H1 (cell line): ENCODE measurements around the gene ZFAND3. TPM values are rescaled to one million over a fixed set of nuclear protein-coding genes. Genes with fewer than 3 reads are reported as not detected.

Source experiments
- CTCF ChIA-PET: fragments of 300-600 bp; sonication (Branson Sonifier 250); formaldehyde crosslinking; loops from one replicate; lab custom pipeline; 2021; ENCODE audit not compliant: partially characterized antibody; lab: Charles Lee
- POLR2A ChIA-PET: fragments of 300-600 bp; sonication (Branson Sonifier 250); formaldehyde crosslinking; loops from one replicate; lab custom pipeline; 2021; ENCODE audit warnings: inconsistent platforms; ENCODE audit not compliant: partially characterized antibody; lab: Charles Lee
- DNase-seq, 2 experiments: peaks; one replicate each; pipeline versions ENCODE4 v3.0.0 to v3.0.0-alpha.2; 2010 to 2022; ENCODE audit warnings: low spot score in 2 of 2, low read depth in 1 of 2, mixed read lengths in 1 of 2
- FAIRE-seq: peaks from 2 replicates; lab custom pipeline; 2011; peaks lifted over from hg19 to GRCh38; lab: Jason Lieb, UNC
- H2AFZ ChIP-seq: 2 replicates; pipeline ENCODE4 v1.8.1; 2012; ENCODE audit warnings: low read length, inconsistent platforms
- H2AK5ac ChIP-seq: 2 replicates; pipeline ENCODE4 v1.6.1; 2013; ENCODE audit warnings: low read depth, low read length
- H2BK120ac ChIP-seq: replicated peaks from 2 replicates; pipeline ENCODE3; 2013; ENCODE audit warnings: low read depth, low read length, inconsistent platforms
- H2BK12ac ChIP-seq: 2 replicates; pipeline ENCODE4 v1.6.1; 2013; ENCODE audit warnings: low read depth, low read length
- H2BK15ac ChIP-seq: 2 replicates; pipeline ENCODE4 v1.6.1; 2013; ENCODE audit warnings: low read length
- H2BK20ac ChIP-seq: 2 replicates; pipeline ENCODE4 v1.6.1; 2013; ENCODE audit warnings: low read length
- H2BK5ac ChIP-seq: 2 replicates; pipeline ENCODE4 v1.6.1; 2013; ENCODE audit warnings: low read depth, low read length
- H3K14ac ChIP-seq: 2 replicates; pipeline ENCODE4 v1.6.1; 2013; ENCODE audit warnings: inconsistent platforms; ENCODE audit not compliant: insufficient read length
- H3K18ac ChIP-seq: 2 replicates; pipeline ENCODE4 v1.6.1; 2013; ENCODE audit warnings: low read length; ENCODE audit errors: extremely low read depth
- H3K23ac ChIP-seq: 2 replicates; pipeline ENCODE4 v1.6.1; 2013; ENCODE audit warnings: inconsistent platforms; ENCODE audit not compliant: insufficient read length
- H3K23me2 ChIP-seq: 2 replicates; pipeline ENCODE4 v1.6.1; 2013; ENCODE audit warnings: low read depth, low read length
- H3K27ac ChIP-seq: 2 replicates; pipeline ENCODE4 v1.6.1; 2011; ENCODE audit warnings: low read depth, low read length, inconsistent platforms
- H3K27me3 ChIP-seq, 4 experiments: replicated peaks in 1 of 4; 1 replicate in 1 of 4; 2 replicates in 3 of 4; pipeline versions ENCODE4 v1.6.1 to v1.8.1; 2011 to 2013; ENCODE audit warnings: low read length in 3 of 4, mild to moderate bottlenecking in 3 of 4, inconsistent platforms in 2 of 4, mixed read lengths in 2 of 4, moderate library complexity in 1 of 4; ENCODE audit not compliant: control insufficient read depth in 3 of 4, insufficient read depth in 3 of 4; ENCODE audit errors: extremely low read depth in 1 of 4
- H3K36me3 ChIP-seq, 4 experiments: 2 replicates each; pipeline versions ENCODE4 v1.6.1 to v1.8.1; 2011 to 2013; ENCODE audit warnings: mild to moderate bottlenecking in 4 of 4, low read length in 3 of 4, moderate library complexity in 2 of 4, control low read depth in 1 of 4, inconsistent platforms in 1 of 4; ENCODE audit not compliant: insufficient read depth in 4 of 4, control insufficient read depth in 2 of 4
- H3K4ac ChIP-seq: replicated peaks from 2 replicates; pipeline ENCODE3; 2013; ENCODE audit warnings: low read length, low read depth, mixed read lengths, inconsistent platforms; ENCODE audit not compliant: insufficient read length
- H3K4me1 ChIP-seq, 4 experiments: replicated peaks in 1 of 4; 1 replicate in 1 of 4; 2 replicates in 3 of 4; pipeline versions ENCODE4 v1.6.1 to v1.8.1; 2011 to 2013; ENCODE audit warnings: low read length in 3 of 4, inconsistent platforms in 2 of 4, mixed read lengths in 1 of 4; ENCODE audit not compliant: insufficient read depth in 4 of 4, control insufficient read depth in 3 of 4
- H3K4me2 ChIP-seq, 2 experiments: 2 replicates each; pipeline versions ENCODE4 v1.6.1 to v1.8.1; 2011 to 2013; ENCODE audit warnings: low read depth in 2 of 2, low read length in 2 of 2, control low read depth in 1 of 2, inconsistent platforms in 1 of 2, mild to moderate bottlenecking in 1 of 2; ENCODE audit not compliant: insufficient read depth in 1 of 2
- H3K4me3 ChIP-seq, 4 experiments: fragments of 200-600, 300-600 bp in 1 of 4; sonication (generic), shearing (Covaris generic), sonication (Bioruptor Twin) in 1 of 4; 2 replicates each; pipeline versions ENCODE4 v1.5.1 to v1.8.1; 2011 to 2016; ENCODE audit warnings: low read length in 4 of 4, low read depth in 3 of 4, control low read depth in 2 of 4, inconsistent platforms in 2 of 4, mild to moderate bottlenecking in 2 of 4, mixed read lengths in 1 of 4, moderate library complexity in 1 of 4; ENCODE audit not compliant: insufficient read depth in 2 of 4; ENCODE audit errors: extremely low read depth in 1 of 4
- H3K56ac ChIP-seq: replicated peaks from 2 replicates; pipeline ENCODE3; 2013; ENCODE audit warnings: low read depth, mild to moderate bottlenecking, mixed read lengths, low read length, inconsistent platforms; ENCODE audit not compliant: insufficient read length
- H3K79me1 ChIP-seq: 2 replicates; pipeline ENCODE4 v1.6.1; 2013; ENCODE audit warnings: low read depth, low read length, control low read depth
- H3K79me2 ChIP-seq, 2 experiments: 2 replicates each; pipeline versions ENCODE4 v1.6.1 to v1.8.1; 2012 to 2013; ENCODE audit warnings: low read length in 2 of 2, mild to moderate bottlenecking in 2 of 2, inconsistent platforms in 1 of 2; ENCODE audit not compliant: insufficient read depth in 2 of 2, control insufficient read depth in 1 of 2
- H3K9ac ChIP-seq, 4 experiments: replicated peaks in 1 of 4; 1 replicate in 1 of 4; 2 replicates in 3 of 4; pipeline versions ENCODE4 v1.6.1 to v1.8.1; 2011 to 2013; ENCODE audit warnings: low read depth in 3 of 4, low read length in 3 of 4, control low read depth in 2 of 4, mild to moderate bottlenecking in 2 of 4, moderate library complexity in 2 of 4, inconsistent platforms in 1 of 4; ENCODE audit errors: extremely low read depth in 1 of 4
- H3K9me3 ChIP-seq, 2 experiments: 2 replicates each; pipeline versions ENCODE4 v1.6.1 to v1.8.1; 2012 to 2013; ENCODE audit warnings: mild to moderate bottlenecking in 2 of 2, moderate library complexity in 2 of 2, control low read depth in 1 of 2, inconsistent platforms in 1 of 2, low read depth in 1 of 2, low read length in 1 of 2, mixed read lengths in 1 of 2; ENCODE audit not compliant: insufficient read depth in 2 of 2
- H4K20me1 ChIP-seq, 2 experiments: replicated peaks in 1 of 2; 2 replicates each; pipeline versions ENCODE3 to v1.8.1; 2011 to 2013; ENCODE audit warnings: inconsistent platforms in 2 of 2, low read length in 2 of 2, mild to moderate bottlenecking in 1 of 2; ENCODE audit not compliant: insufficient read depth in 2 of 2, control insufficient read depth in 1 of 2
- H4K5ac ChIP-seq: 2 replicates; pipeline ENCODE4 v1.6.1; 2013; ENCODE audit warnings: low read length, low read depth, mixed read lengths, inconsistent platforms; ENCODE audit not compliant: insufficient read length
- H4K8ac ChIP-seq: 2 replicates; pipeline ENCODE4 v1.8.0; 2013; ENCODE audit warnings: mild to moderate bottlenecking, moderate library complexity, low read length, inconsistent platforms; ENCODE audit not compliant: insufficient read depth; ENCODE audit errors: extremely low read depth
- H4K91ac ChIP-seq: replicated peaks from 2 replicates; pipeline ENCODE3; 2013; ENCODE audit warnings: low read length, mixed read lengths, inconsistent platforms; ENCODE audit not compliant: insufficient read length
- BRCA1 ChIP-seq: IDR thresholded peaks from 2 replicates; pipeline ENCODE4 v1.6.1; 2012; ENCODE audit warnings: low read depth, low read length, improper control_type of control experiment
- HDAC6 ChIP-seq: IDR thresholded peaks from one replicate; pipeline ENCODE4 v1.7.1; 2012; ENCODE audit warnings: low read depth, mild to moderate bottlenecking, inconsistent platforms, low read length, moderate library complexity
- KDM4A ChIP-seq: IDR thresholded peaks from one replicate; pipeline ENCODE4 v1.7.1; 2012; ENCODE audit warnings: low read depth, mild to moderate bottlenecking, moderate library complexity, low read length, inconsistent platforms; ENCODE audit not compliant: severe bottlenecking
- MAFK ChIP-seq: IDR thresholded peaks from 2 replicates; pipeline ENCODE4 v1.6.1; 2012; ENCODE audit warnings: low read depth, mild to moderate bottlenecking, improper control_type of control experiment, low read length
- RNF2 ChIP-seq: fragments of 200-900, 300-1000 bp; sonication (generic); IDR thresholded peaks from 2 replicates; pipeline ENCODE4 v1.7.1; 2016; ENCODE audit warnings: borderline replicate concordance, low read depth, mild to moderate bottlenecking, antibody characterized with exemption, low read length; ENCODE audit not compliant: poor library complexity, severe bottlenecking; ENCODE audit errors: missing control alignments
- SAP30 ChIP-seq: fragments of 300-600 bp; sonication (generic); IDR thresholded peaks from 2 replicates; pipeline ENCODE4 v1.7.1; 2012; ENCODE audit warnings: low read length, moderate library complexity, mild to moderate bottlenecking, inconsistent platforms; ENCODE audit not compliant: insufficient read depth, insufficient replicate concordance
- SIX5 ChIP-seq: IDR thresholded peaks from 2 replicates; pipeline ENCODE4 v1.6.1; 2011; ENCODE audit warnings: mild to moderate bottlenecking, low read depth, low read length
- SRF ChIP-seq: IDR thresholded peaks from 2 replicates; pipeline ENCODE4 v1.6.1; 2011; ENCODE audit warnings: mild to moderate bottlenecking, low read depth, low read length, moderate library complexity
- TAF1 ChIP-seq: IDR thresholded peaks from 2 replicates; pipeline ENCODE4 v1.6.1; 2011; ENCODE audit warnings: mild to moderate bottlenecking, low read depth, low read length
- TEAD4 ChIP-seq: IDR thresholded peaks from 2 replicates; pipeline ENCODE4 v1.6.1; 2012; ENCODE audit warnings: low read depth, low read length, inconsistent platforms, mixed read lengths
- YY1 ChIP-seq: IDR thresholded peaks from 2 replicates; pipeline ENCODE4 v1.6.1; 2011; ENCODE audit warnings: low read depth, mild to moderate bottlenecking, low read length
- WGBS, 2 experiments: shearing (Covaris generic) in 1 of 2; methylation state at CpG; one replicate each; pipeline versions ENCODE4 v1.1.6 to v1.1.7; 2013 to 2015; ENCODE audit warnings: low lambda C conversion rate in 2 of 2, mixed read lengths in 2 of 2, inconsistent platforms in 1 of 2, low coverage in 1 of 2, missing lambda C conversion rate in 1 of 2; ENCODE audit not compliant: insufficient replicate concordance in 2 of 2, insufficient coverage in 1 of 2, insufficient read length in 1 of 2; ENCODE audit errors: extremely low coverage in 1 of 2, missing lambda C conversion rate in 1 of 2; 5-methylcytosine and 5-hydroxymethylcytosine counted together
- polyA plus RNA-seq, 7 experiments: library from polyadenylated mRNA; depleted of rRNA in 3 of 7; stranded (reverse) in 5 of 7; unstranded in 2 of 7; fragments of >200 nt in 5 of 7; fragments of 200-250 nt in 2 of 7; gene quantifications; 1 replicate in 5 of 7; 2 replicates in 1 of 7; 4 replicates in 1 of 7; pipeline versions ENCODE4 v1.2.1 to v1.2.3, GENCODE V29; 2011 to 2013; ENCODE audit warnings: missing spikeins in 2 of 7, mixed read lengths in 2 of 7
- total RNA-seq: library from RNA; stranded (reverse); fragmentation: NEBNext Ultra II Directional; extraction: Animal tissue kit (Norgen Biotek cat#: 25700); gene quantifications from 2 replicates; pipeline ENCODE4 v1.2.1, GENCODE V29; 2021

Gene ZFAND3
- total and polyA plus RNA-seq, 2 of the 8 experiments (the other 6 are each of a cell fraction or from before 2014, with no cell fraction given) = 13.0 to 51.3 TPM

GRCh38 chr6:37971711-37972390 is 152.3 kb downstream of the ZFAND3 start:
- H3K56ac ChIP-seq = no peak overlapping the region
- H3K4ac ChIP-seq = no peak overlapping the region
- no peak overlapping the region for H2BK15ac ChIP-seq
- no peak overlapping the region for H2BK20ac ChIP-seq
- no peak overlapping the region for H4K91ac ChIP-seq
- POLR2A ChIA-PET = interaction anchor here (0.6 to 0.7 kb wide), 2 partner anchors 38 to 153 kb away, joined by 3 read pairs; no protein-coding TSS in a partner anchor
- H3K36me3 ChIP-seq = no peaks in the 10 kb centered on the region
- H3K4me1 ChIP-seq = no peaks in the 10 kb centered on the region
- no peak overlapping the region for H3K9ac ChIP-seq
- H4K5ac ChIP-seq = no peak overlapping the region
- 92% methylated on average over 4 of the region's 4 CpGs; no CpG with 5 or more reads in 1 of the 2 experiments for WGBS, 2 experiments
- no peak overlapping the region for H3K14ac ChIP-seq
- H3K9me3 ChIP-seq = peaks cover 6 to 15% of the 10 kb centered on the region in 2 experiments; a peak in 2 of 4 replicates
- no peak overlapping the region for H3K4me3 ChIP-seq
- H2AFZ ChIP-seq = no peak overlapping the region
- no peaks in the 10 kb centered on the region for H3K79me1 ChIP-seq
- H3K27me3 ChIP-seq = no peaks in the 10 kb centered on the region
- H4K20me1 ChIP-seq = peaks cover 0 to 1% of the 10 kb centered on the region in 2 experiments
- no peak overlapping the region for H2BK120ac ChIP-seq
- no peak for DNase-seq
- TF ChIP-seq KDM4A = no peak
- TF ChIP-seq SAP30 = no peak
- TF ChIP-seq HDAC6 = no peak
- TF ChIP-seq SRF = no peak
- no peak for TF ChIP-seq BRCA1
- TF ChIP-seq TAF1 = no peak
- no peak for TF ChIP-seq MAFK
- TF ChIP-seq SIX5 = no peak
- no peak for TF ChIP-seq RNF2
- no peak for TF ChIP-seq TEAD4
- TF ChIP-seq YY1 = no peak
- TF ChIP-seq, all 59 proteins: peak for 0
- no peak for FAIRE-seq
- Histone ChIP-seq H3K79me2 (peaks cover 0 to 46% of the 10 kb centered on the region in 2 experiments; a peak in 2 of 4 replicates), H2BK5ac (no peak overlapping the region), H3K4me2 (no peak overlapping the region), H3K23ac (no peak overlapping the region), H3K27ac (no peak overlapping the region), H3K18ac (no peak overlapping the region), H2BK12ac (no peak overlapping the region), H3K23me2 (no peaks in the 10 kb centered on the region), H2AK5ac (no peak overlapping the region), H4K8ac (no peak overlapping the region)
- CTCF ChIA-PET = interaction anchor here (0.6 to 1.3 kb wide), 3 partner anchors 9 to 13 kb away, joined by 3 to 4 read pairs (median 3); no protein-coding TSS in a partner anchor
